Dedifferentiated amniotic fluid mesenchymal stem cell (primary cell): Measurements from ENCODE around the gene GALR3.

Experiments
- DNase-seq: peaks from one replicate; pipeline ENCODE4 v3.0.0-alpha.2; 2016; ENCODE audit errors: extremely low spot score

GALR3 gene

DNA sequence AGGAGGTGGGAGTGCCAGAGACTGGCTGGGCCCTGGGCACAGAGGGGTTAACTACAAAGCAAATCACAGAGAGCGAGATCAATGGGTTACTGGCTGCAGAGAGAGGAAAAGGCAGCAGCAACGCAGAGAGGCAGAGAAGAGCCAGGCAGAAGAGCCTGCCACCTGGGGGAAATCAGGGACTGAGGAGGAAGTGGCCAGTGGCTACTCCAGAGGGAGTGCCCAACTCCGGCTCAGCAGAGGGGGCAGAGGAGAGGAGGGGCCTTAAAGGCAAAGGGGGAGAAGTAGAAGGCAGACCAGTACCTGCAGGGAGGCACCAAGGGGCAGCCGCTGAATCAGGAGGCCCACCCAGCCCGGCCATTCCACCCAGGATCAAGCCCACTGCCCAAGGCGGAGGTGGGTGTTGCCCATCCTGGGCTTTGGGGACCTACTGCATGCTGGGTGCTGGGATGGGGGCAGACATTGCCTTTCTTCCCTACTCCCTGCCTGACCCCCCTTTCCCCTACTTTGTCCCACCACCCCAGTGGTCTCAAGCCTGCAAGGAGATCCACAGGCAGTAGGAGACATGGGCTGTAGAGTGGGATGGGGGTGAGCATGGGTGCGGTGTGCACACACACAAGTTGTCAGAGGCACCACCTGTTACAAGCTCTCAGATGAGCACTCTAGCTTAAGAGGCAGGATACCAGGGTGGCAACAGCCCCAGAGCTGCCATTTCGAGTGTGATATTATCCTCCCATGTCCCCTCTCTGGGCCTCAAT is 926 bp upstream of the GALR3 start:
- DNase-seq = no peak

DNA sequence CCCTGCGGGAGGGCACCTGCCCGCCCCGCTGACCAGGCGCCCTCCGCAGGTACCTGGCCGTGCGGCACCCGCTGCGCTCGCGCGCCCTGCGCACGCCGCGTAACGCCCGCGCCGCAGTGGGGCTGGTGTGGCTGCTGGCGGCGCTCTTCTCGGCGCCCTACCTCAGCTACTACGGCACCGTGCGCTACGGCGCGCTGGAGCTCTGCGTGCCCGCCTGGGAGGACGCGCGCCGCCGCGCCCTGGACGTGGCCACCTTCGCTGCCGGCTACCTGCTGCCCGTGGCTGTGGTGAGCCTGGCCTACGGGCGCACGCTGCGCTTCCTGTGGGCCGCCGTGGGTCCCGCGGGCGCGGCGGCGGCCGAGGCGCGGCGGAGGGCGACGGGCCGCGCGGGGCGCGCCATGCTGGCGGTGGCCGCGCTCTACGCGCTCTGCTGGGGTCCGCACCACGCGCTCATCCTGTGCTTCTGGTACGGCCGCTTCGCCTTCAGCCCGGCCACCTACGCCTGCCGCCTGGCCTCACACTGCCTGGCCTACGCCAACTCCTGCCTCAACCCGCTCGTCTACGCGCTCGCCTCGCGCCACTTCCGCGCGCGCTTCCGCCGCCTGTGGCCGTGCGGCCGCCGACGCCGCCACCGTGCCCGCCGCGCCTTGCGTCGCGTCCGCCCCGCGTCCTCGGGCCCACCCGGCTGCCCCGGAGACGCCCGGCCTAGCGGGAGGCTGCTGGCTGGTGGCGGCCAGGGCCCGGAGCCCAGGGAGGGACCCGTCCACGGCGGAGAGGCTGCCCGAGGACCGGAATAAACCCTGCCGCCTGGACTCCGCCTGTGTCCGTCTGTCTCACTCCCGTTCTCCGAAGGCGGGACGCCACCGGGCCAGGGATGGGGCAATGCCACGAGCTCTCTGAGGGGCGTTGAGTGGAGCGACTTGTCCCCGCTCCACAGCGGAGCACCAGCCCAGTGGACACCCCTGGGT is 1.8 kb downstream of the GALR3 start:
- no peak for DNase-seq

- no peak for DNase-seq
Measured at GRCh38 chr22:37827056-37827455, 3.9 kb downstream of the GALR3 start.

GRCh38 chr22:37830093-37830842 is 7.1 kb downstream of the GALR3 start:
- DNase-seq = no peak

- DNase-seq = no peak
Measured at GRCh38 chr22:37831472-37831871, 8.3 kb downstream of the GALR3 start.

DNA sequence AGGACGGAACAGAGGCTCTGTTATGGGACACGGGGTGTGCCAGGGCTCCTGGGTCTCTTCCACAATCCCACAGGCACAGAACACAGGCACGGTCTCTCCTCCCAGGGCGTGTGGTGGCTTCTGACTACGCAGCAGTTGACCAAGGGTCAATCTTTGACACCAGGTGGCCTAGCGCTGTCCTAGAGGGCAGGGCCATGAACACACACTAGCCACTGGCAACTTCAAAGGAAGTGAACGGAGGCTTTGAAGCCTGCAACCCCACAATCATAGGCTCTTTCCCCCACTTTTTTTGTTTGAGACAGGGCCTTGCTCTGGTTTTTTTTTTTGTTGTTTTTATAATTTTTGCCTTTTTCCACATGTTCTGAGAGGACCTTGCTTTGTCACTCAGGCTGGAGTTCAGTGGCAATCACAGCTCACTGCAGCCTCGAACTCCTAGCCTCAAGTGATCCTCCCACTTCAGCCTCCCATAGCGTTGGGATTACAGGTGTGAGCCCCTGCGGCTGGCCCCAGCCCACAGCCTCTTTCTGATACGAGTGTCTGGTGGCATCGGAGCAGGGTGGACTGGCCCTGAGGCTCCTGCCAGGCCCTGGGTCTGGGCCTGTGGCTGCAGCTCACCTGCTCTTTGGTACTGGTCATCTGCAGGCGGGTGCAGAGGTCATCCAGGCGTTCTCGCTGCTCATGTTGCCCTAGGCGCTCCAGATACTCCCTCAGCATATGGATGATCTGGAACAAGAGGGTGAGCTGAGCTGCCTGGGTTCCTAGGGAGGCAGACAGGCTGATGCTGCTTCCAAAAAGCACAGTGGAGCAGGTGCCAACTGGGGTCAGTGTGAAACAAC is 9.1 kb downstream of the GALR3 start:
- DNase-seq = no peak

DNA sequence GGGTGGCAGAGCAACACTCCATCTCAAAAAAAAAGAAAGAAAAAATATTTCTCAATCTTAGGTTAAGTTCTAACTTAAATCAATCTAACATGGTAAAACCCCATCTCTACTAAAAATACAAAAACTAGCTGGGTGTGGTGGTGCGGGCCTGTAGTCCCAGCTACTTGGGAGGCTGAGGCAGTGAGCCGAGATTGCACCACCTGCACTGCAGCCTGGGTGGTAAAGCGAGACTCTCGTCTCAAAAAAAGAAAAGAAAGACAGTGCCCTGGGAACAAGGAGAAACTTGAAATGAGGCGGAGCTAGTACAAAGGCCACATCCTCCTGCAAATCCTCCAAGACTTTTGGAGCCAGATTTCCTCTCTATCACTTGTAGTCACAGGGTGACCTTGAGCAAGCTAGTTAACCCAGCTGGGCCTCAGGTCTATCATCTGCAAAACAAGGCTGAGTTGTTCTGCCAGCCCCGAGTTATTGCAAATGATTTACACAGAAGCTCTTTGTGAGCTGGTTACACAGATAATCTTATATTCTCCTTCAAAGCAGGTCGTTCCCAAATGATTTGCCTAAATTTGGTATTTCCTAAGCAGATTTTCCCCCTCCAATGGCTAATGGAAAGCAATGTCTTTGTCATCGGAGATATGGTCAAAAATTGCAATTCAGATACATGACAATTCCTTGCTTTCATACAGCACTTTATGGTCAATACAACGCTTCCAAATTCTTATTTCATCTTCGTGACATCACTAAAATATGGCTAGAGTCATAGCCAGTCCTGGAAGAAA is 19.0 kb downstream of the GALR3 start:
- DNase-seq = no peak

DNA sequence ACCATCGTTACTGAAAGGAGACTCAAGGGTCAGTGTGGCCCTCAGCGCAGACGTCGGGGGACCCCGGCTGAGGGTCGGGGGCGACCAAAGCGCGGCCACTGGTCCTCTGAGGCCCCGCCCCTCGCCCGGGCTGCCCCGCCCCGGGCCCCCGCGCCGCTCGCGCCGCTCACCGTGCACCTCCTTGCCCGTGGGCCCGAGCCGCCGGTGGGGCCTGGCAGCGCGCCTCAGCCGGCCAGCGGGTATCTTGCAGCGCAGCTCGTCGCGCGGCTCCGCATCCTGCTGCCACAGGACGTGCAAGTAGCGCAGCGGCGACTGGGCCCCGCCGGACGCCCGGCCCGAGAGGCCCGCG is 20.5 kb downstream of the GALR3 start:
- DNase-seq = peak; percentile 15

GRCh38 chr22:37844904-37845329 is 21.7 kb downstream of the GALR3 start:
- no peak for DNase-seq

DNA sequence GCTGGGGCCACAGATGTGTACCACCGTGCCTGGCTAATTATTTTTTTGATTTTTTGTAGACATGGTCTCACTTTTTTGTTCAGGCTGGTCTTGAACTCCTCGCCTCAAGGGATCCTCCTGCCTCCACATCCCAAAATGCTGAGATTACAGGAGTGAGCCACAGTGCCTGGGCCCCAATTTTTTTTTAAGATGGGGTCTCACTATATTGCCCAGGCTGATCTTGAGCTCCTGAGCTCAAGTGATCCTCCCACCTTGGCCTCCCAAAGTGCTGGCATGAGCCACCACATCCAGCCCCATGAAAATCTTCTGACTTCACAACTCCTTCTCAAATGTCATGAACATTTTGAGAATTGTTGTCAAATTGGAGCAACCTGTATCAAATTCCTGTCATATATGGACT is 23.3 kb downstream of the GALR3 start:
- DNase-seq = no peak

DNA sequence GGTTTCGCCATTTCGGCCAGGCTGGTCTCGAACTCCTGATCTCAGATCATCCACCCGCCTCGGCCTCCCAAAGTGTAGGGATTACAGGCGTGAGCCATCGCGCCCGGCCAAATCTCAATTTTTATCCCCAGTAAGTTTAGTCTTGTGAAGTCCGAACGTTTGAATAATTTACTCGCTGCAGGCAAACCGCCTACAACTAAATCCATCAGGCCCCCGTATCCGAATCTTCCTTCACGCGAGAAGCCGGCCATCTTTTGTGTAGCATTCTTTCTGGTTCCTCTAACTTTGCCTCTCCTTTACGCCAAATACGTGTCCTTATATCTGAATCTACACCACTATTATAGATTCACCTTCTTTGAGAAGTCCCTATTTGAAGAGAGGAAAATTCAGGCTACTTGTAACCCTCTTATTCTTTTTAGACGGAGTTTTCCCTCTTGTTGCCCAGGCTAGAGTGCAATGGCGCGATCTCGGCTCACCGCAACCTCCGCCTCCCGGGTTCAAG is 25.5 kb downstream of the GALR3 start:
- DNase-seq = no peak

GRCh38 chr22:37849089-37849751 is 26.0 kb downstream of the GALR3 start, which contains the start of gene EIF3L:
TSS of gene EIF3L (plus strand) at chr22:37849419. CDS start at chr22:37849450, 31 bp downstream.
- DNase-seq = peak; percentile 84

DNA sequence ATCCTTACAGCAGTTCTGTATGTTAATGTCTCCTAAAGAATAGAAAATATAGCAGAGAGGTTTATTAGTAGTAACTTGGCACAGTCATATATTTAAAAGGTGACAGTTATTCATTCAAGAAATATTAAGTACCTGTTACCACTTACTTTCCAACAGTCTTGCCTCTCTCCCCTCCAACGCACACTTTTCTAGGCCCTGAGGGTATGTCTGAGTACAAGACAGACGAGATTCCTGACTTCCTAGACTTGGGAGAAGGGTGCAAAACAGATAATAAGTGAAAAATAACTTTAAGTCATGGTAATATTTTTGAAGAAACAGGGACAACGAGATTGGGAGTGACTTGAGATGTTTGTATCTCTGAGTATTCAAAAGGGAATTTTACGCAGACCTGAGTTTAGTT is 27.6 kb downstream of the GALR3 start:
- no peak for DNase-seq

DNA sequence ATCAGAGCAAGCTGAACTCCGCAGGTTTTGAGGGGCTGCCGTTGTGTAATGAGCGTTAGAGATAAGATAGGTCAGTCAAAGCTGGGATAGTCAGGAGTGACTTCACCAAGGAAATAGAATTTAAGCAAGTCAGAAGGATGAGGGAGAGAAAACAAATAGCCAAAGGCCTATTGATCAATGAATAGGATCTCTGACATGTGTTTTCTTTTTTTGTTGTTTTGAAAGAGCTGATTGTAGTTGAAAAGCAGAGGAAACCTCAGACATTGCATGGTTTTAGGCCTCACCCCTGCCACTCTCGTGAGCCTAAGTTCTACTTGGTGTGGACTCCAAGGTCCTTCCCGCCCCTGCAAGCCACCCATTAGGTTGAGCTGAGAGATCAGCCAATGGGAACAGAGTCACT is 29.2 kb downstream of the GALR3 start:
- no peak for DNase-seq

DNA sequence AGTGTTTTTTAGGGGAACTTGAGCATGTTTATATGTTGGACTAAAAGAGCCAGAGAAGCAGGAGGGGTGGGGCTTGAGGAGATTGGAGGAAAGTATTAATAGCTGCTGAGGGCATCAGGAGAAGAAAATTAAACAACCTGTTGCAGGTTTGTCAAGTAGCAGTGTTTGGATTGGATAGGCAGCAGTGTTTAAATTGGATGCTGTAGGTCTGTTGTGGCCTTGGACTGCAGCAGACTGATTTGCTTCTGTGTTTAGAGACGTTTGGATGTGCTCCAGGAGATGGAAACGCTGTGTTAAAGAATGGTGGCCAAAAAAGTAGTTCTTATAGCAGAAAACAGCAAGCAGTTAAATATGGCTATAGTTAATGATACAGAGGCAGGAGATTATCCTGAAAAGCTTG is 31.8 kb downstream of the GALR3 start:
- no peak for DNase-seq

DNA sequence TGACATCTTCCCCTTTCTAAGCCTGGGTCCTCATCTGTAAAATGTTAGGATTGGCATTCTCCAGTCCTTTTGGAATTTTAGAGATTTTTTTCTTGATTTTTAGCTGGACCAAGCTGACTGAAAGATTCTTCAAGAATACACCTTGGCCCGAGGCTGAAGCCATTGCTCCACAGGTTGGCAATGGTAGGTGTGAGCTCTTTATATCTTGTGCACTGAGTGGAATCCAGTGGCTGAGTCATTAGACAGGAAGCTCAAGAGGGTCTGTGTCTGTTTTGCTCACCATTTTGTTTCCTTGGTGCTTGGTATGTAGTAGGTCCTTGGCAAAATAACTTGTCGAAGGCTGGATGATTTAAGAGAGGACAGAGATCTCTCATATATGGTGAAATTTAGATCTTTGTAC is 32.3 kb downstream of the GALR3 start:
- no peak for DNase-seq

DNA sequence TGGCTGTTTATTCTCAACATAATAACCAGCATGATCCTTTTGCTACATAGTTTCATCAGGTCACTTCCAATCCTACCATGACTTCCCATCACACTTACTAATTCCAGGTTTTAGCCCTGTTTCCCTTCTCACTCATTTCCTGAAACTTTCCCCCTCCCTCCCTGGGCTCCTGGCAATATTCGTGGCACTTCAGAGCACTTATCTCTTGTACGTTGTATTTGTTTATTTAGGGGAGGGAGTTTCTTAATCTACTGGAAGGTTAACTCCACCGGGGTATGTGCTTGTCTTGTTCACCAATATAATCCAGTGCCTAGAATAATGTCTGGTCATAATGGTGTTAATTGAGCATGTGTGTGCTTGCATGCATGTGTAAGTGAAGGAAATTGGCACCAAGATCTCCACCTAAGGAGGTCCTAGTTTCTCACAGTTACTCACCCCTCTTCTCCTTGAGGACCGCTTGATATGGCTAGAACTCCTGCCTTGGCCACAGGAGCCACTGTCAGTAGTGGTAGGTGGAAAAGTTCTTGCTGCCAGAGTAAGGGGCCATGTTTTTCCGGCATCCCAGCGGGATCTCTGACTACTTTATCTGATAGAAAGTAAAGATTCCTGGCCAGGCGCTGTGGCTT is 37.7 kb downstream of the GALR3 start:
- no peak for DNase-seq

GRCh38 chr22:37862570-37863325 is 39.6 kb downstream of the GALR3 start:
- no peak for DNase-seq

GRCh38 chr22:37865510-37865909 is 42.3 kb downstream of the GALR3 start:
- DNase-seq = no peak
